ENCODE results near the gene VMP1. TPM values are rescaled to one million over a fixed set of nuclear protein-coding genes. Genes with fewer than 3 reads are reported as not detected.

VMP1 gene
- total RNA-seq, 1 donor from 2014 or later: 183 TPM

DNA sequence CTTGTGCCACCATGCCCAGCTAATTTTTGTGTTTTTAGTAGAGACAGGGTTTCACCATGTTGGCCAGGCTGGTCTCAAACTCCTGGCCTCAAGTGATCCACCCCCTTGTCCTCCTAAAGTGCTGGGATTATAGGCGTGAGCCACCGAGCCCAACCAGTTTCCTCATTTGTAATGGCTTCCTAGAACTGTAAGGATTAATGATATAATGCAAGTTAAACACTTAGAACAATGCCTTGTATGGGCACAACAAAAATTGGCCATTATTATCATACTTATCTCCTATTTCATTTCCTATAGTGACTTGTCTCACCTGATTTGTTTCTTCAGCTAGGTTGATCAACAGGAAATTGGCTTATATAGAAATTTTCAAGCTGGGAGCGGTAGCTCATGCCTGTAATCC lies 171.2 kb downstream of the VMP1 start:
- Histone ChIP-seq H3K27me3 (no peaks in the 10 kb centered on the region), H3K36me3 (peaks cover 38 to 56% of the 10 kb centered on the region in 2 donors), H3K27ac (no peak overlapping the region), H3K4me3 (no peak overlapping the region), H3K4me1 (no peaks in the 10 kb centered on the region), H3K9me3 (no peaks in the 10 kb centered on the region)
- TF ChIP-seq, protein P1, sequence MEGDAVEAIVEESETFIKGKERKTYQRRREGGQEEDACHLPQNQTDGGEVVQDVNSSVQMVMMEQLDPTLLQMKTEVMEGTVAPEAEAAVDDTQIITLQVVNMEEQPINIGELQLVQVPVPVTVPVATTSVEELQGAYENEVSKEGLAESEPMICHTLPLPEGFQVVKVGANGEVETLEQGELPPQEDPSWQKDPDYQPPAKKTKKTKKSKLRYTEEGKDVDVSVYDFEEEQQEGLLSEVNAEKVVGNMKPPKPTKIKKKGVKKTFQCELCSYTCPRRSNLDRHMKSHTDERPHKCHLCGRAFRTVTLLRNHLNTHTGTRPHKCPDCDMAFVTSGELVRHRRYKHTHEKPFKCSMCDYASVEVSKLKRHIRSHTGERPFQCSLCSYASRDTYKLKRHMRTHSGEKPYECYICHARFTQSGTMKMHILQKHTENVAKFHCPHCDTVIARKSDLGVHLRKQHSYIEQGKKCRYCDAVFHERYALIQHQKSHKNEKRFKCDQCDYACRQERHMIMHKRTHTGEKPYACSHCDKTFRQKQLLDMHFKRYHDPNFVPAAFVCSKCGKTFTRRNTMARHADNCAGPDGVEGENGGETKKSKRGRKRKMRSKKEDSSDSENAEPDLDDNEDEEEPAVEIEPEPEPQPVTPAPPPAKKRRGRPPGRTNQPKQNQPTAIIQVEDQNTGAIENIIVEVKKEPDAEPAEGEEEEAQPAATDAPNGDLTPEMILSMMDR (IDR thresholded peaks at IDR 0.05): no peak
- intact Hi-C loops (cut with DNase I): no loop called here
- no peak for DNase-seq (ENCODE audit: low spot score in 2 of 2)

DNA sequence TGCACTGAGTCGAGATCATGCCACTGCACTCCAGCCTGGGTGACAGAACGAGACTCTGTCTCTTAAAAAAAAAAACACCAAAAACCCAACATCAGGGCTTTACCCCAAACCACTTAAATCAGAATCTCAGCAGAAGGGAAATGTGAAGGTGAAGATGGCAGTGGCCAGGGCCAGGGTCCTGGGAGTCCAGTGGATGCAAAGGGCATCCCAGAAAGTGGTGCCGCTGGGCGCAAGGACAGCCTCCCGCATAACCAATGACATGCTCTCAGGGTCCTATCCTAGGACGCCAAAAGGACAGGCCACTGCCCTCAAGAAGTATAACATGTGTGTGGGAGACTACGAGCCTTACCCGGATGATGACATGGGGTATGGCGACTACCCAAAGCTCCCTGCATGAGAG lies 177.4 kb downstream of the VMP1 start:
- TF ChIP-seq, protein P1 (IDR thresholded peaks at IDR 0.05): no peak
- H3K27me3 ChIP-seq: no peaks in the 10 kb centered on the region
- intact Hi-C loops (cut with DNase I): no loop called here
- H3K36me3 ChIP-seq: peaks cover 27 to 47% of the 10 kb centered on the region in 2 donors
- H3K4me3 ChIP-seq: no peak overlapping the region
- H3K27ac ChIP-seq: no peak overlapping the region
- DNase-seq (ENCODE audit: low spot score in 2 of 2): no peak
- H3K9me3 ChIP-seq: no peaks in the 10 kb centered on the region
- no peaks in the 10 kb centered on the region for H3K4me1 ChIP-seq

DNA sequence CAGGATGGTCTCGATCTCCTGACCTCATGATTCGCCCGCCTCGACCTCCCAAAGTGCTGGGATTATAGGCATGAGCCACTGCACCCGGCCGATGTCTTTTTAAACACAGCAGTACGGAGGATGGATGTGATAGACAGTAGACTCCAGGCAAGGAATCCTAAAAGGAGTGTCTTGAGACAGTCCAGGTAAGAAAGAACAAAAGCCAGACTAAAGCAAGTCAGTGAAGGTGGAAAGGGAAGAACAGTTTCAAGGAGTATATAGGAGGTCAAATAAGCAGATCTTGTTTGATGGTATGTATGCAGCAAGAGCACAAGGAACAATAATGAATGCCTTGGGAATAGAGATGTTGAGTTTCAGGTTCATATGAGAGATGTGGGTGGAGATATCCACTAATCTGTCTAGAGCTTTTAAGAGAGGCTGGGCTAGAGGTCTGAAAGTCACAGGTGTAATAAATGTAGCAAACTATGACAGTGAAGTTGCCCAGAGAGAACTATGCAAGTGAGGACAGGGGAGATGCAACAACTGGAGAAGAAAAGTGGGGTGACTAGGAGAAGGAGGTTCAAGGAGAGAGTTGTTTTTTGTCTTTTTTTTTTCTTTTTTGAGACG lies 180.8 kb downstream of the VMP1 start:
- Histone ChIP-seq H3K9me3 (no peaks in the 10 kb centered on the region), H3K4me3 (no peak overlapping the region), H3K36me3 (peaks cover 19 to 32% of the 10 kb centered on the region in 2 donors), H3K27ac (no peak overlapping the region), H3K4me1 (peaks cover 0 to 11% of the 10 kb centered on the region in 2 donors), H3K27me3 (no peaks in the 10 kb centered on the region)
- intact Hi-C loops (cut with DNase I): no loop called here
- DNase-seq (ENCODE audit: low spot score in 2 of 2): no peak
- TF ChIP-seq, protein P1 (IDR thresholded peaks at IDR 0.05): no peak

DNA sequence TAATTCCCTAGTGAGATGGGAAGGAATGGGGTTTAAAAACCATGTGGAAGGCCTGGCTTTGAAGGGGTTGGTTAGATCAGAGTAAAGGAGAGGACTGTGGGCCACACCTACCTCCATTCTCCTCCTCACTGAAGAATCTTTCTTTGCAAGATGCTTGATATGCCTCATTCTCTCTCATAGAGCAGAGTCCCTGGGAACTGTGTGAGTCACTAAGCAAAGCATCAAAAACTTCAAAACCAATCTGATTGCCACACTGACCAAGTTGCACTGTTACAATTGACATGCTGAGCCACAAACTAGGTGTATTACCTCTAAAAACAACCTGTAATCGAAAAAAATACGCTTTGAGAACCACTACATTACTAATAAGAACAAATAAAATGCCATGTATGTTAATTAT lies 183.3 kb downstream of the VMP1 start:
- no peak for DNase-seq (ENCODE audit: low spot score in 2 of 2)
- Histone ChIP-seq H3K27ac (no peak overlapping the region), H3K27me3 (no peaks in the 10 kb centered on the region), H3K9me3 (no peaks in the 10 kb centered on the region), H3K36me3 (peaks cover 0 to 7% of the 10 kb centered on the region in 2 donors), H3K4me1 (peaks cover 0 to 14% of the 10 kb centered on the region in 2 donors), H3K4me3 (no peak overlapping the region)
- TF ChIP-seq, protein P1 (IDR thresholded peaks at IDR 0.05): no peak
- intact Hi-C loops (cut with DNase I): no loop called here

Other genes starting within 250 kb of the VMP1 start
- gene DHX40, start 142.0 kb upstream of the VMP1 start, total RNA-seq: 4.8 TPM
- 88.7 TPM for gene CLTC, start 87.8 kb upstream of the VMP1 start, total RNA-seq
- 125 TPM for gene PTRH2, start 224 bp upstream of the VMP1 start, total RNA-seq
- 0.64 TPM for gene TUBD1, start 185.3 kb downstream of the VMP1 start, total RNA-seq
- gene RPS6KB1, start 185.5 kb downstream of the VMP1 start, total RNA-seq: 9.3 TPM